CD1c-positive myeloid dendritic cell (primary cell): ENCODE results near the gene PLPP2.
"Not testable (repeated sequence)": the region's sequence is repeated elsewhere in the genome, so short reads cannot be mapped to it uniquely, and the experiment has no call there.

Experiments used
- DNase-seq: peaks from one replicate; pipeline ENCODE4 v3.0.0-alpha.2; 2016; ENCODE audit errors: extremely low spot score

The PLPP2 gene

GRCh38 chr19:271856-272255 is 19.3 kb downstream of the PLPP2 start:
- DNase-seq = no peak

DNA sequence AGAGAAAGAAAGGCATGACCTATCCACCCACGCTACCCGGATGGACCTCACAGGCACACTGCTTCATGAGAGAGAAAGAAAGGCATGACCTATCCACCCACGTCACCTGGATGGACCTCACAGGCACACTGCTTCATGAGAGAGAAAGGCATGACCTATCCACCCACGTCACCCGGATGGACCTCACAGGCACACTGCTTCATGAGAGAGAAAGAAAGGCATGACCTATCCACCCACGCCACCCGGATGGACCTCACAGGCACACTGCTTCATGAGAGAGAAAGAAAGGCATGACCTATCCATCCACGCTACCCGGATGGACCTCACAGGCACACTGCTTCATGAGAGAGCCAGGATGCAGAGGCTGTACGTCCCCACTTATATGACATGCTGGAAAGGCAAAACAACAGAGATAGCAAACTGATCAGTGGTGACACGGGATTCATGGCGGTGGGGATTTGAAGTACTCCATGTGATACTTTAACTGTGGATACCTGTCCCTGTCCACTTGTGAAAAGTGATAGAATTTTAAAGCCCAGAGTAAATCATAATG is 20.4 kb downstream of the PLPP2 start:
- DNase-seq = not testable (repeated sequence)

GRCh38 chr19:269241-269640 is 22.0 kb downstream of the PLPP2 start:
- DNase-seq = no peak

GRCh38 chr19:262125-262524 is 29.1 kb downstream of the PLPP2 start:
- no peak for DNase-seq

- not testable (repeated sequence) for DNase-seq
Measured at GRCh38 chr19:256804-257203, 34.4 kb downstream of the PLPP2 start.

GRCh38 chr19:252421-253186 is 38.6 kb downstream of the PLPP2 start:
- peak; percentile 32 for DNase-seq

DNA sequence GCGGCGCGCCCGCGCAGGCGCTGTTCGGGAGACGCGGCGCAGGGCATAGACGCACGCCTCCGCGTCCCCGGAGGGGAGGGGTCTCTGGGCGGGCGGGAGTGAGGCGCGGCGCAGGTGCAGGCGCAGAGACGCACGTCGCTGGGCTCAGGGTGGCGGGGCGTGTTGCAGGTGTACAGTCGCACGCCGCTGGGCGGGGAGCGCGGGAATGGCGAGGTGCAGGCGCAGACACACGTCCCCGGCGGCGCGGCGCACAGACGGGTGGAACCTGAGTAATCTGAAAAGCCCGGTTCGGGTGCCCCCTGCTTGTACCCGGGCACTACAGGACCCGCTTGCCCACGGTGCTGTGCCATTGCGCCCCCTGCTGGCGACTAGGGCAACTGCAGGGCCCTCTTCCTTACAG is 44.7 kb downstream of the PLPP2 start:
- no peak for DNase-seq

GRCh38 chr19:245900-246299 is 45.3 kb downstream of the PLPP2 start:
- not testable (repeated sequence) for DNase-seq

- no peak for DNase-seq
Measured at GRCh38 chr19:245457-245856, 45.7 kb downstream of the PLPP2 start.
